ENCODE data around the gene RTEL1. TPM values are rescaled to one million over a fixed set of nuclear protein-coding genes. Genes with fewer than 3 reads are reported as not detected.

RTEL1 gene
- total RNA-seq, 4 donors from 2014 or later = 14.1 to 87.4 (median 54.2) TPM

DNA sequence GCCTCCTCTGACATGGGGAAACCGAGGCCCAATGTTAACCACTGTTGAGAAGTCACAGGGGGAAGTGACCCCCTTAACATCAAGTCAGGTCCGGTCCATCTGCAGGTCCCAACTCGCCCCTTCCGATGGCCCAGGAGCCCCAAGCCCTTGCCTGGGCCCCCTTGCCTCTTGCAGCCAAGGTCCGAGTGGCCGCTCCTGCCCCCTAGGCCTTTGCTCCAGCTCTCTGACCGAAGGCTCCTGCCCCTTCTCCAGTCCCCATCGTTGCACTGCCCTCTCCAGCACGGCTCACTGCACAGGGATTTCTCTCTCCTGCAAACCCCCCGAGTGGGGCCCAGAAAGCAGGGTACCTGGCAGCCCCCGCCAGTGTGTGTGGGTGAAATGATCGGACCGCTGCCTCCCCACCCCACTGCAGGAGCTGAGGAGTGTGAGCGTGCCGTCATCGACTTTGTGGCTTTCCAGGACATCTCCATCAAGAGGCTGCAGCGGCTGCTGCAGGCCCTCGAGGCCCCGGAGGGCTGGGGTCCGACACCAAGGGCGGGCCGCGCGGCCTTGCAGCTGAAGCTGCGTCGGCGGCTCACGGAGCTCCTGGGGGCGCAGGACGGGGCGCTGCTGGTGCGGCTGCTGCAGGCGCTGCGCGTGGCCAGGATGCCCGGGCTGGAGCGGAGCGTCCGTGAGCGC lies 39.9 kb downstream of the RTEL1 start:
- intact Hi-C loops (cut with DNase I) = no loop called here
- no peak for TF ChIP-seq POLR2A (IDR thresholded peaks at IDR 0.05)
- TF ChIP-seq, protein P1, sequence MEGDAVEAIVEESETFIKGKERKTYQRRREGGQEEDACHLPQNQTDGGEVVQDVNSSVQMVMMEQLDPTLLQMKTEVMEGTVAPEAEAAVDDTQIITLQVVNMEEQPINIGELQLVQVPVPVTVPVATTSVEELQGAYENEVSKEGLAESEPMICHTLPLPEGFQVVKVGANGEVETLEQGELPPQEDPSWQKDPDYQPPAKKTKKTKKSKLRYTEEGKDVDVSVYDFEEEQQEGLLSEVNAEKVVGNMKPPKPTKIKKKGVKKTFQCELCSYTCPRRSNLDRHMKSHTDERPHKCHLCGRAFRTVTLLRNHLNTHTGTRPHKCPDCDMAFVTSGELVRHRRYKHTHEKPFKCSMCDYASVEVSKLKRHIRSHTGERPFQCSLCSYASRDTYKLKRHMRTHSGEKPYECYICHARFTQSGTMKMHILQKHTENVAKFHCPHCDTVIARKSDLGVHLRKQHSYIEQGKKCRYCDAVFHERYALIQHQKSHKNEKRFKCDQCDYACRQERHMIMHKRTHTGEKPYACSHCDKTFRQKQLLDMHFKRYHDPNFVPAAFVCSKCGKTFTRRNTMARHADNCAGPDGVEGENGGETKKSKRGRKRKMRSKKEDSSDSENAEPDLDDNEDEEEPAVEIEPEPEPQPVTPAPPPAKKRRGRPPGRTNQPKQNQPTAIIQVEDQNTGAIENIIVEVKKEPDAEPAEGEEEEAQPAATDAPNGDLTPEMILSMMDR (IDR thresholded peaks at IDR 0.05) = no peak
- Histone ChIP-seq H3K9me3 (no peaks in the 10 kb centered on the region), H3K27ac (no peak overlapping the region), H3K4me3 (replicated peaks in 1 of 3) (no peak overlapping the region), H3K36me3 (peaks cover 8 to 9% of the 10 kb centered on the region in 2 donors), H3K4me1 (peaks cover 11 to 22% of the 10 kb centered on the region in 2 donors), H3K27me3 (no peaks in the 10 kb centered on the region)
- no peak for DNase-seq
- WGBS, 2 donors = 75 to 85% methylated on average over 17 to 39 of the region's 40 CpGs

DNA sequence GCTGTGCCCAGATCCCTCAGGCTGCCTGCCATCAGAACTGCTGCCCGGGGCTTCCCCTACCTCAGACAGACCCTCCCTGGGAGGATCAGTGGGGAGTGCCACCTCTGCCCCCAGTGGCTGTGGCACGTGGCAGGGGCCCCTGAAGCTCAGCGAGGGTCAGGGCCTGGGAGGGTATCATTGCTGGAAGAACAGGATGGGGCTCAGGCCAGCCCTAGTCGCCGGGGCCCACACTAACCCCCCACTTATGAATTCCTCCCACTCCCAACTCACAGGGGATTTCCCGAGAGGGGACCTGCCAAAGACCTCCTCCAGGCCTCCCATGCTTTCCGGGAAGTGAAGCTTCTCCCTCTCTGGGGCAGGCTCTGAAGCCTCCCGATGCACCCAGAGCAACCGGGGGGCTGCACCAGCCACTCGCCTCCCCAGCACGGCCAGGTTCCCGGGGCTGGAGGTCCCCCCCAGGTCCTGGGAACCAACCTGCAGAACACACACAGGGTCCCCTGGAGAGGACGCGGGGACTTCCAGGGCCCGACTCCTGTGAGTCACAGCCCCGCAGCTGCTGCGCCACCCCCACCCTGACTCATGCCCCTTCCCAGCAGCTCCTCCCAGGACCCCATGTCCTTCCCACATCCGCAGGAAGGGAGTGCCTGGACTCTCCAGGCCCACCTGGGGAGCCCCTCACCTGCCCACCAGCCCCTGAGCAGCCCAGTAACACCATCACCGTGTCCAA lies 40.8 kb downstream of the RTEL1 start:
- H3K27ac ChIP-seq = peak overlapping the region in 2 of 3 donors; percentile 32 to 57

DNA sequence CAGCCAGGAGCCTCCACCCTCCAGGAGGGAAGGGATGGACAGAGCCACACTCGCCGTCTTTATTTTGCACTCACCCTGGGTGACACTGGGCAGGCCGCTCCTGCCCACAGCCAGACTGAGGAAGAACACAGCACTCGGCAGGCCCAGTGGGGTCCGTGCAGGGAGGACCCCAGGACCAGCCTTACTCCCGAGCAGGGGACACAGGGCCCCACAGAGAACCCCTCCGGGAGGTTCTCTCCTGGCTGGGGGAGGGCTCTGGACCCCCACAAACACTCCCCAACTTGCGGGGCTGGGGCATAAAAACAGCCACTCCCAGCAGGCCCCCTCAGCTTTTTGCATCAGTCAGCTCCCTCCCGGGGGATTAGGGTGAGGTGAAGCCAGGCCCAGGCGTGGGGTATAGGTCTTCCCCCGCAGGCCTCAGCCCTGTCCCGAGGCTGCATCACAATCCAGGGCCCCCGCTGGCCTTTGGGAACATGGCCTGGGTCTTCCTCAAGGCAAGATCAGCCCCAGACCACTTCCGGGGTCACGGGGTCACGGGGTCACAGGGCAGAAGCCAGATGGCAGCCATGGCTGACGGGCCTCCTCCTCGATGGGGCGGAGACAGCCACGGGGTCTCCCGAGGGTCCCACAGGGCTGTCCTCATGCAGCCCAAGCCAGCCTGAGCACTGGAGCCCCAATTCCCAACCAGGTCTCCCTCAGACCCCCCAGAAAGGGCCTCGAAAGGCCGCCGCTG lies 41.5 kb downstream of the RTEL1 start:
- Histone ChIP-seq H3K9me3 (no peaks in the 10 kb centered on the region), H3K4me3 (replicated peaks in 1 of 3) (no peak overlapping the region), H3K4me1 (peaks cover 11 to 22% of the 10 kb centered on the region in 2 donors), H3K27ac (peak overlapping the region in 2 of 3 donors; percentile 32 to 57), H3K36me3 (peaks cover 4 to 6% of the 10 kb centered on the region in 2 donors), H3K27me3 (no peaks in the 10 kb centered on the region)
- intact Hi-C loops (cut with DNase I) = no loop called here
- 66 to 83% methylated on average over 8 to 12 of the region's 24 CpGs for WGBS, 2 donors
- TF ChIP-seq, protein P1 (IDR thresholded peaks at IDR 0.05) = no peak
- TF ChIP-seq POLR2A (IDR thresholded peaks at IDR 0.05) = no peak
- DNase-seq = no peak

More for the DNA sequence above, 40.8 kb downstream of the RTEL1 start:
- no peak for TF ChIP-seq POLR2A (IDR thresholded peaks at IDR 0.05)
- TF ChIP-seq, protein P1 (IDR thresholded peaks at IDR 0.05) = no peak
- no peaks in the 10 kb centered on the region for H3K9me3 ChIP-seq
- intact Hi-C loops (cut with DNase I) = no loop called here
- DNase-seq = no peak
- no peaks in the 10 kb centered on the region for H3K27me3 ChIP-seq
- whole genome bisulfite sequencing, 2 donors = 54 to 75% methylated on average over 8 to 10 of the region's 19 CpGs
- H3K36me3 ChIP-seq = peaks cover 8 to 9% of the 10 kb centered on the region in 2 donors
- H3K4me3 ChIP-seq (replicated peaks in 1 of 3) = no peak overlapping the region
- H3K4me1 ChIP-seq = peaks cover 11 to 22% of the 10 kb centered on the region in 2 donors

DNA sequence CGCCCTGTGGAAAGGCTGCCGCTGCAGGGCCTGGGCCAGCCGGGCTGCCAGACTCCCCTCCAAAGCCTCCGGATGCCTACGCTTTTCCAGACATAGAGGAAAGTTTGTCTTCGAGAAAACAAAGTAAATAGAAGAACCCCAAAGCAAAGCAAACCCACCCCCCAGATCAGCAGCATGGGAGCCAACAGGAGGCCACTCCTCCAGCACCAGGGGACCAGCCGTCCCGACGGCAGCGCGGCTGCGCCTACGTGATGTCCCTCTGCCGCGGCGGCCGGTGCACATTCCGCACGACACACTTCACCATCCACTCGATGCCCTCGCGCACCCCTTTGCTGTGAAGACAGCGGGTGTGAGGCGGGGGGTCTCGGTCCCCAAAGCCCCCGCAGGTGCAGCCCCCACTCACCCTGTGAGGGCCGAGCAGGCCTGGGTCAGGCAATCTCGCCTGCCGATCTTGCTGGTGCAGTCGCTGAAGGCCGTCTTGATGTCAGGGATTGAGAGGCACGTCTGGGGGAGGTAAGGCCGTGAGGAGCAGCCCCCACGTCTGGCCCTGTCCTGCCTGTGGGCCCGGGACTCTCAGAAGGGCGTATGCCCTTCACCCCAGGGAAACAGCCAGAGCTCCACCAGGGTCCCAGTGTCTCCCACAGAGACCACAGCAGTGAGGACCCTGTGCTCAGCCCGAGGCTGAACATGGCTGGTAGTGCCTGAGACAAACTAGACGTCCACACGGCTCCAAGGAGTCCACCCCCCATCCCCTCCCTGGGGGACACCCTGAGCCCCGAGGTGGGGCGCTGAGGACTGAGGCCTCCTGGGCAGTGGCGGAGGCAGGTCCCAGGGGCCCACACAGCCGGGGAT lies 42.3 kb downstream of the RTEL1 start:
- H3K27ac ChIP-seq = no peak overlapping the region
- peaks cover 11 to 22% of the 10 kb centered on the region in 2 donors for H3K4me1 ChIP-seq
- no peak for TF ChIP-seq POLR2A (IDR thresholded peaks at IDR 0.05)
- TF ChIP-seq, protein P1 (IDR thresholded peaks at IDR 0.05) = no peak
- intact Hi-C loops (cut with DNase I) = no loop called here
- no peak for DNase-seq
- no peaks in the 10 kb centered on the region for H3K9me3 ChIP-seq
- no peak overlapping the region for H3K4me3 ChIP-seq (replicated peaks in 1 of 3)
- 94 to 97% methylated on average over 31 to 33 of the region's 43 CpGs for WGBS, 2 donors
- peaks cover 0 to 7% of the 10 kb centered on the region in 2 donors for H3K36me3 ChIP-seq
- H3K27me3 ChIP-seq = no peaks in the 10 kb centered on the region
